Activated T-helper 17 cell treated with anti-CD3 and anti-CD28 coated beads, Interleukin-2, amount 50 U/mL, for 72 hours (primary cell): ENCODE results near the gene GTPBP6. TPM values are rescaled to one million over a fixed set of nuclear protein-coding genes. Genes with fewer than 3 reads are reported as not detected.

Experiments
- ATAC-seq: fragments of 150-1000 bp; cut with Tn5 transposase; replicated peaks from 2 replicates; pipeline ENCODE4 v1.10.0; 2021; ENCODE audit warnings: mild to moderate bottlenecking, moderate library complexity
- H3K27ac Mint-ChIP-seq: one replicate; pipeline ENCODE4 v1.8.0; 2022; ENCODE audit warnings: mixed read lengths
- H3K27me3 Mint-ChIP-seq: one replicate; pipeline ENCODE4 v1.8.0; 2022; ENCODE audit warnings: mixed read lengths
- H3K36me3 Mint-ChIP-seq: one replicate; pipeline ENCODE4 v1.8.0; 2022; ENCODE audit warnings: low read depth, mild to moderate bottlenecking, mixed read lengths
- H3K4me1 Mint-ChIP-seq: one replicate; pipeline ENCODE4 v1.8.0; 2022; ENCODE audit warnings: mixed read lengths
- H3K4me3 Mint-ChIP-seq: one replicate; pipeline ENCODE4 v1.8.0; 2022; ENCODE audit warnings: mild to moderate bottlenecking, mixed read lengths
- H3K9me3 Mint-ChIP-seq: one replicate; pipeline ENCODE4 v1.8.0; 2022; ENCODE audit warnings: mixed read lengths
- total RNA-seq, 2 donors: library from RNA; stranded (reverse); gene quantifications; one replicate each; pipeline ENCODE4 v1.2.3, GENCODE V29; 2022

The GTPBP6 gene
- total RNA-seq, 2 donors from 2014 or later = 48.2 to 61.2 TPM

GRCh38 chrX:346034-346813, 27.6 kb upstream of the GTPBP6 start:
- Mint-ChIP-seq H3K36me3 (no peaks in the 10 kb centered on the region), H3K4me1 (no peaks in the 10 kb centered on the region), H3K27ac (no peak overlapping the region), H3K9me3 (no peaks in the 10 kb centered on the region), H3K27me3 (no peaks in the 10 kb centered on the region), H3K4me3 (no peak overlapping the region)
- ATAC-seq = no peak

DNA sequence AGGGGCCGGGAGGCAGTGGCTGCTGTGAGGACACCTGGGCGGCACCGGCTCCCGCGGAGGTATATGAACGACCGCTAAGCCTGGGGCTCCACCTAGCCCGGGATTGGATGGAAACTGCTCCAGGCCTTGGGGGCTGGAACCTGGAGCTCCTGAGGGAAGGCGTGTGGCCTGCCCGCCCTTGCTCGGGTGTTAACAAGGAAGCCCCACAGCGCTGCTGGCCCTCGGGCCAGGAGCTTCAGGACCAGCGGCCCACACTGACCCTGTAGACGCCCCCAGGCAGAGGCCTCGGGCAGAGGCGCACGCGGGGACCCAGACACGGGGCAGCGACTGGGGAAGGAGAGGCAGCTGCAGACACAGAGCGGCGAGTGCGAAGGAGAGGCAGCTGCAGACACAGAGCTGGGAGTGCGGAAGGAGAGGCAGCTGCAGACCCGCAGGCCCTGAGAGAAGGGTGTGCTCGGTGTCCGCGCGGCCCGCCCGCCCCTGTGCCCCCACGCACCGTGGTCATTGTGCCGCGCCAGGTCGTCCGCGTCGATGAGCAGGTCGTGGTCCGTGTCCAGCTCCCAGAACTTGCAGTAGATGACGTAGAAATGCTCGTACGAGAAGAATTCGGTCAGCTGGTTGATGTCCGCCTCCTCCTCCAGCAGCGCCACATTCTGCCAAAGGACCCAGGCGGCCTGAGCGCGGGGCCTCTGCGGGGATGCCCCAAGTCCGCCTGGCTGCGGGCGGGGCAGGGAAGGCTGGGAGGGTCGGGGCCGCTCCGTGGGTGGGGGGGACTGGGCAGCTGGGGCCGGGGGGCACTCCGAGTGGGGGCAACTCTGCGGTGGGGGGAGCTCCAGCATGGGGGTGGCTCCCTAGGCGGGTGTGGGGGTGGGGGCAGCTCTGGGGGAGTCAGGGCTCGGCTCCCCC, 26.7 kb upstream of the GTPBP6 start:
- ATAC-seq = no peak
- no peaks in the 10 kb centered on the region for H3K27me3 Mint-ChIP-seq

DNA sequence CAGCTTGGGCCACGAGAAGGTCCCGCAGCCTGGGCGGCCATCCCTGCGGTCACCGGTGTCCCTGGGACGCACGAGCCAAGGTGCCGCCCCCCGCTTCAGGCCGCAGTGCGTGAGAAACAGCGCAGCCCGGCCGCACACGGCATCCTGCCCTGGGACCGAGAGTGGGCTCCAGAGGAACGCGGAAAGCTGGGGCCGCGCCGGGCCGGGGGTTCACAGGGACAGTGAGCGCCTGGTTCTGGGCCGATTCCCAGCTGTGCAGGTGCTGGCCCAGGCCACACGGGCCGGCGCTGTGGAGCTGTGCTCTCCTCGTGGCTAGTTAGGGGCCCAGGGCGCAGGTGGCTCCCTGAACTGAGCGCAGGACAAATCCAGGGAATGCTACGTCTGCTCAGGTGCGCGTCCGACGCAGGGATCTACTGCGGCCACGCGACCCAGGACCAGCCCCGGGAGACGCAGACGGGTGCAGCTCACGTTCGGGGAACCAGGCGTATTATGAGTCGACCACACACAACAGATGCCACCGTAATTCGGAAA, 25.8 kb upstream of the GTPBP6 start:
- no peaks in the 10 kb centered on the region for H3K9me3 Mint-ChIP-seq
- no peaks in the 10 kb centered on the region for H3K36me3 Mint-ChIP-seq
- no peaks in the 10 kb centered on the region for H3K27me3 Mint-ChIP-seq
- no peak overlapping the region for H3K4me3 Mint-ChIP-seq
- ATAC-seq = no peak
- H3K27ac Mint-ChIP-seq = no peak overlapping the region
- no peaks in the 10 kb centered on the region for H3K4me1 Mint-ChIP-seq

More for the DNA sequence above, 26.7 kb upstream of the GTPBP6 start:
- H3K4me3 Mint-ChIP-seq = no peak overlapping the region
- no peaks in the 10 kb centered on the region for H3K4me1 Mint-ChIP-seq
- H3K9me3 Mint-ChIP-seq = no peaks in the 10 kb centered on the region
- no peak overlapping the region for H3K27ac Mint-ChIP-seq
- no peaks in the 10 kb centered on the region for H3K36me3 Mint-ChIP-seq

DNA sequence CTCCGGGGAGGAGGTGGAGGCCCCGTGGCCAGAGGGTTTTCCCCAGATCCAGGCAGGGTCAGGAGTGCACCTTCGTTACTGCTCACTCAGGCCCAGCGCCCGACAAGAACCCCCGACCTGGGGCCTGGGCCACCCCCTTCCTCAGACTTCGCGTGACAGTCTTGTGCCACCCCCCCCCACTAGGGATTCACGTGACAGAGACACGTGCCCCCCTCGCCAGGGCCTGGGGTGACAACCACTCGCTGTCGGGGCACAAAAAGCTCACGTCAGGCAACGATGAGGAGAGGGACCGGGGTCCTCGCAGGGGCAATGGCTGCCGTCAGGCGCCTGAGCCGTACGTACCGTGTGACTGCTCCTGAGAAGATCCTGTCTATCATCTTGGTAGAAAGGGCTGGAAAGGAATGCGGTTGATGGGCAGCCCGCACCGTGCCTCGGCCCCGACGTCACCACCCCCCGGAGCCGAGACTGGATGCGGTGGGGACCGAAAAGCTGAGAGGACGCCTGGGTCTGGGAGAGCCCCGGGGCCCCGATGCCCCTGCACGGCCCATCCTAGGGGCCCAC, 23.0 kb upstream of the GTPBP6 start:
- ATAC-seq = no peak
- Mint-ChIP-seq H3K4me3 (no peak overlapping the region), H3K36me3 (peaks cover 1% of the 10 kb centered on the region), H3K27ac (no peak overlapping the region), H3K27me3 (no peaks in the 10 kb centered on the region), H3K9me3 (no peaks in the 10 kb centered on the region), H3K4me1 (peaks cover 1% of the 10 kb centered on the region)

DNA sequence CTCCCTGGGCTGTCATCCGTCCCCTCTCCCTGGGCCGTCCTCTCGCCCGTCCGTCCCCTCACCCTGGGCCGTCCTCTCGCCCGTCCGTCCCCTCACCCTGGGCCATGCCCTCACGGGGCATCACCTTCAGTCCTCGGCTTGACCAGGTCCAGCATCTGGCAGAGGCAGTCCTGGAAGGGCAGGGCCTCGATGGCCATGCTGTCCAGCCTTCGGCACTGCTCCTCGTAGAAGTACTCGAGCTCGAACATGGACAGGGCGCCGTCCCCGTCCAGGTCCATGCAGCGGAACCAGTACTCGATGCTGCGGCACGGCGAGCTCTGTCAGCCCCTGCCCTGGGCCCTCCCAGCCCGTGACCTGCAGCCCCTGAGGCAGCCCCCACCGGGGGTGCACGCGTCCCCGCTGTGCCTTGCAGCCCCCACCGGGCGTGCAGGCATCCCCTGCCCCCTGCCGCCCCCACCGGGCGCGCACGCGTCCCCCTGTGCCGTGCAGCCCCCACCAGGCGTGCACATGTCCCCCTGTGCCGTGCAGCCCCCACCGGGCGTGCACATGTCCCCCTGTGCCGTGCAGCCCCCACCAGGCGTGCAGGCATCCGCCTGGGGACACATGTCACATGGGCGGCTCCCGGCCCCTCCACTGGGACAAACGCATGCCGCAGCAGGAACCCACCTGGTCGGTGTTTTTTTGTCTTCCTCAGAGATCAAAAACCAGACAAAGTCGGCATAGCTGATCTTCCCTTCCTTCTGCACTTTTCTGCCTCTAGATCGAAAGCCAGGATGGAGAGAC, 22.2 kb upstream of the GTPBP6 start:
- ATAC-seq = no peak
- no peaks in the 10 kb centered on the region for H3K27me3 Mint-ChIP-seq
- H3K4me1 Mint-ChIP-seq = peaks cover 6% of the 10 kb centered on the region
- peaks cover 7% of the 10 kb centered on the region for H3K36me3 Mint-ChIP-seq
- H3K27ac Mint-ChIP-seq = no peak overlapping the region
- H3K9me3 Mint-ChIP-seq = no peaks in the 10 kb centered on the region
- H3K4me3 Mint-ChIP-seq = no peak overlapping the region

DNA sequence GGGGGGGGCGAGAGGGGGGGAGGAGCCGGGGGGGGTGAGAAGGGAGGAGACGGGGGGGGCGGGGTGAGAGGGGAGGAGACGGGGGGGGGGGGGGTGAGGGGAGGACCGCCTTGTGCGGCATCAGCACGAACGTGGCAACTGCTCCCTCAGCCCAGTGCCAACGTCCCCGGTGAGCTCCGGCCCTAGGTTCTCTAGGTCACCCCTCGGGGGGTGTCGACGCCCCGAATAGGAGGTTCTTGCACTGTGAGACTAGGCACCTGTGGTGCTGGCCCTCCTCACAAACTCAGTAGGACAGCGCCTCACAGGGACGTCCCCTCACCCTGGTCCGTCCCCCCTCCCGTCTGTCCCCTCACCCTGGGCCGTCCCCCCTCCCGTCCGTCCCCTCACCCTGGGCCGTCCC, 21.5 kb upstream of the GTPBP6 start:
- Mint-ChIP-seq H3K27me3 (no peaks in the 10 kb centered on the region), H3K4me1 (peaks cover 6% of the 10 kb centered on the region), H3K36me3 (peaks cover 7% of the 10 kb centered on the region), H3K27ac (no peak overlapping the region), H3K4me3 (no peak overlapping the region), H3K9me3 (no peaks in the 10 kb centered on the region)
- ATAC-seq = no peak

GRCh38 chrX:338836-339400, 20.3 kb upstream of the GTPBP6 start:
- H3K27me3 Mint-ChIP-seq = no peaks in the 10 kb centered on the region
- H3K4me3 Mint-ChIP-seq = no peak overlapping the region
- no peak overlapping the region for H3K27ac Mint-ChIP-seq
- H3K4me1 Mint-ChIP-seq = peaks cover 6% of the 10 kb centered on the region
- H3K9me3 Mint-ChIP-seq = no peaks in the 10 kb centered on the region
- H3K36me3 Mint-ChIP-seq = peaks cover 7% of the 10 kb centered on the region
- ATAC-seq = no peak

DNA sequence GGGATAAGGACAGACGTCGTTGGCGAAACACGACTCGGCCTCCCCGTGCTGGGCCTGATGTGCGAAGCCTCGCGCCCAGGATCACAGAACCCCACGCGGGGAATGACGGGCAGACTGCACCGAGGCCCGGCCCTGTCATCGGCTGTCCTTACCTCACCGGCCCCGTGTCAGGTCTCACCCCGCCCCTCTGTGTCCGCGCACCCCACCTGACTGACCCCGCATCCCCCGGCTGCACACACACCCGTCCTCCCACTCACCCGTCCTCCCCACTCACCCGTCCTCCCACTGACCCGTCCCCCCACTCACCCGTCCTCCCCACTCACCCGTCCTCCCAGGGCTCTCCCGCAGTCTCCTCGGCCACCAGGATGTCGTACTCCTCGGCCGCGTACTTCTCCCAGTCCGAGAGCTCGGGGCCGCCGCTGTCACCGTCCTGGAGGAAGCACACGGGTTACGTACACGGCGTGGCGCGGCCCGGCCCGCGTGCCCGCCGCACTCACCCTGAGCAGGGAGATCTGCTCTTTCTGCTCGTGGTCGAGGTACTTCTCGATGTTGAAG, 19.8 kb upstream of the GTPBP6 start:
- no peak for ATAC-seq
- Mint-ChIP-seq H3K27ac (no peak overlapping the region), H3K4me1 (peaks cover 6% of the 10 kb centered on the region), H3K27me3 (no peaks in the 10 kb centered on the region), H3K9me3 (no peaks in the 10 kb centered on the region), H3K36me3 (peaks cover 7% of the 10 kb centered on the region), H3K4me3 (no peak overlapping the region)

DNA sequence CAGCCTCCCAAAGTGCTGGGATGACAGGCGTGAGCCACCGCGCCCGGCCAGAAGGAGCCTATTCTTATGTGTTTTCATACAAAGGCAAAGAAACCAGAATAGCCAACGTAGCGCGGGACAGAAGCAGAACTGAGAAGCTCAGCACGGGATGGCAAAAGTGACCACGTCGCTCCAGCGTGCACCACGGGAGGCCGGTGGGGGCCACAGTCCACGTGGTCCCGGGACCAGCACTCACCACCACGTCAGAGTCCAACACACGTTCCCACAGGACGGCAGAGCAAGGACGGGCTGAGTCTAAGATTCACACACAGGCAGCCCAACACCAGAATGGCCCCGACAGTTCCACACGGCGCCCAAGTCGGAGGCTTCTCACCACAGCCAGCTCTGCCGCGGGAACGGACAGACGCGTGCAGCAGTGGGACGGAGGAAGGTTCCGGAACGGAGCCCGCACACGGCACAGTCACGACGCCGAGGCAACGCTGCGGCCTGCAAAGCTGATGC, 18.8 kb upstream of the GTPBP6 start:
- ATAC-seq = no peak
- no peaks in the 10 kb centered on the region for H3K27me3 Mint-ChIP-seq
- H3K9me3 Mint-ChIP-seq = no peaks in the 10 kb centered on the region
- H3K36me3 Mint-ChIP-seq = peaks cover 7% of the 10 kb centered on the region
- H3K27ac Mint-ChIP-seq = no peak overlapping the region
- H3K4me1 Mint-ChIP-seq = peaks cover 6% of the 10 kb centered on the region
- H3K4me3 Mint-ChIP-seq = no peak overlapping the region

DNA sequence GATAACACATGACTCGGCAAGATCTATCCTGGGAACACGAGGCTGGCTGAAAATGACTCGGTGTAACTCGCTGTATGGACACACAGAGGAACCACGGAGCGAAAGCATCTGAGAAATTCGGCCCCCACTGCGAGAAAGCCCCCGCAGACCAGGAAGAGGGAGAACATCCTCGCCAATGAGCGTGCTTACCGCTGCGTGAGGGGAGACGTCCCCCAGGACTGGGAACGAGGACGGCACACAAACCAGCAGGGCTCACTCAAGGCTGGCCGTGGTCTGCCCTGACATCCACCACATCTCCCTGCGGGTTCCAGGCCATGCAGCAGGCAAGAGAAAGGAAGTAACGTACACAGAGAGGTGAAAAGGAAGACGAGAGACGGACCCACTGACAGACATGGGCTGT, 17.6 kb upstream of the GTPBP6 start:
- Mint-ChIP-seq H3K9me3 (no peaks in the 10 kb centered on the region), H3K27ac (no peak overlapping the region), H3K36me3 (peaks cover 7% of the 10 kb centered on the region), H3K4me3 (no peak overlapping the region), H3K4me1 (peaks cover 6% of the 10 kb centered on the region), H3K27me3 (no peaks in the 10 kb centered on the region)
- ATAC-seq = no peak

DNA sequence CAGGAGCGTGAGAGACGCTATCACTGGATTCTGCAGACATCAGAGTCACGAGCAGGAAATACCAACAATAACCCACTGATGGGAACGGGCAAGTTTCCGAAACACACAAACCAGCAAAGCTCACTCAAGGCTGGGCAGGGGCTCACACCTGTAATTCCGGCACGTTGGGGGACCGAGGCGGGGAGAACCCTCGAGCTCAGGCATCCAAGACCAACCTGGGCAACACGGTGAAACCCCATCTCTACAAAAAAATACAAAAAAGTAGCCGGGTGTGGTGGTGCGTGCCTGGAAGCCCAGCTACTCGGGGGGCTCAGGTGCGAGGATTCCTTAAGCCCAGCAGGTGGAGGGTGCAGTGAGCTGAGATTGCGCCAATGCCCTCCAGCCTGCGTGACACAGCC, 17.2 kb upstream of the GTPBP6 start:
- Mint-ChIP-seq H3K36me3 (peaks cover 7% of the 10 kb centered on the region), H3K9me3 (no peaks in the 10 kb centered on the region)

DNA sequence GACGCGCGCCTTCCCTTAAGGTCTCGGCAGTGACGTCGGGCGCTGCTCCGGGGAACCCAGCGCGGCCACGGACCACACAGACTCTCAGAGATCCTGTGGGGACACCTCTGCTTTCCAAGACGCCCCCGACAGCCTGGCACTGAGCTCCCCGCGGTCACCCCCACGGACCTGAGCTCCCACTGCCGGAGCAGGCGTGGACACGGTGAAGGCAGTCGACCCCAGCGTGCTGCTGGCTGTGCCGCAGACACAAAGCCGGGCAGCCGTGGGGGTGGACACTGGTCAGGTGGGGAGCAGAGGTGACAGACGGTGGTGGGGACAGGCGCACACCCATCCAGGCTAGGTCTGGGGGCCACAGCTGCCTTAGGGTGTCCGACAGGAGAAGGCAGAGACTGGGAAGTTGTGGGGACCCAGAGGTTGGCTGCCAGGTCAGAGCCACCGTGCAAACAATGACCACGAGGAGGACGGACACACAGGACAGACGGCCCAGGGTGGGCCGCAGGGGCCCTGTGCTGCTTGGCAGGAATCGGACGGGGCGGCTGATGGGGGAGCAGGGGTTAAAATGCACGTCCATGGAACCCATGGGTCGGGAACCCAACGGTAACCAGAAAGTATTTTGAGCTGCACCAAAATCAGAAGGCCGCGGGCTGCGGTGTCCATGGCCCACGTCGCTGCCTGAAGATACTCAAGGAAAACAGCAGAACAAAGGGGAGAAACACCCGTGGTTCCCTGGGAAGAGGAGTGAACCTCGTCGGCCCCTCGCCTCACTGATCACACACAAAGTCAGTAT, 16.6 kb upstream of the GTPBP6 start:
- peaks cover 7% of the 10 kb centered on the region for H3K36me3 Mint-ChIP-seq

More for the DNA sequence above, 17.2 kb upstream of the GTPBP6 start:
- no peak overlapping the region for H3K4me3 Mint-ChIP-seq
- ATAC-seq = no peak
- H3K27ac Mint-ChIP-seq = no peak overlapping the region
- peaks cover 6% of the 10 kb centered on the region for H3K4me1 Mint-ChIP-seq
- no peaks in the 10 kb centered on the region for H3K27me3 Mint-ChIP-seq

More for the DNA sequence above, 16.6 kb upstream of the GTPBP6 start:
- H3K27me3 Mint-ChIP-seq = no peaks in the 10 kb centered on the region
- ATAC-seq = no peak
- no peak overlapping the region for H3K27ac Mint-ChIP-seq
- no peaks in the 10 kb centered on the region for H3K9me3 Mint-ChIP-seq
- H3K4me1 Mint-ChIP-seq = peaks cover 6% of the 10 kb centered on the region
- no peak overlapping the region for H3K4me3 Mint-ChIP-seq
